ENCODE measurements around the gene LMAN2.

The LMAN2 gene

GRCh38 chr5:177339107-177339638 lies 12.3 kb downstream of the LMAN2 start:
- DNase-seq: no peak

DNA sequence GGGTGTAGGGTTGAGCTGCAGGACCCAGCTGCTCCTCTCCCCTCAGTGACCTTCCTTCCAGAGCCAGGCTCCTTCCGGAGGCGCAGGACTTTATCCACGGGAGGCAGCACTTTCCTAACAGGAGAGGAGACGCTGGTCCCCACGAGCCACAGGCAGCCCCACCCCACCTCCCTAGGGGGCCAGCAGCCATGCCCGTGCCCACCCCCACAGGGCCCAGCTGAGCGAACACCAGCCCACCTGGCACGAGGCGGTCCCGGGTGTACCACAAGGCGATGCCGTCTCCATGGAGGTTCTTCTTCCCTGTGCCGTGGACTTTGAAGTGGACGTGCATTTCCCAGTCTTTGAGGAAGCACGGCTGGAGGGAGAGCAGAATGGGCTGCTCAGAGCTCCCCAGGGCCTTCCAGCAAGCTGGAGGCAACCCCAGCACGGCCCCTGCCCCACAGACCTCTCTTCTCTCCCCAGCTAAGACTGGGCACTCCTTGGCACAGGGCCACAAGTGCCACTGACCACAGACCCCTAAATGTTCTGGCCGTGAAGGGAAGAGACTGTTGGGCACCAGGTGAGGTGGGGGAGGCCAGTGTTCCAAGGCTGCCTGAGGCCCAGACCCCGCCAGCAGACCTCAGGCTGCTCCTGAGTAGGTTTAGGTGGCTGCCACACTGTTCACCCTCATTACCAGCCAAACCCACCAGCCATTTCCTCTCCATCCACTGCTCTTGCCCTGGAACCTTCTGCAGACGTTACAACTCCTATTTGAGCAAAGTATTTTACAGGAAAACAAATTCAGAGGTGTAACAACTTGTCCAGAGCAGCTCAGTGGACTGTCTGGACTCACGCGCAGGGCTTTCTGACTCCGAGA lies 13.0 kb downstream of the LMAN2 start:
- no peak for DNase-seq

DNA sequence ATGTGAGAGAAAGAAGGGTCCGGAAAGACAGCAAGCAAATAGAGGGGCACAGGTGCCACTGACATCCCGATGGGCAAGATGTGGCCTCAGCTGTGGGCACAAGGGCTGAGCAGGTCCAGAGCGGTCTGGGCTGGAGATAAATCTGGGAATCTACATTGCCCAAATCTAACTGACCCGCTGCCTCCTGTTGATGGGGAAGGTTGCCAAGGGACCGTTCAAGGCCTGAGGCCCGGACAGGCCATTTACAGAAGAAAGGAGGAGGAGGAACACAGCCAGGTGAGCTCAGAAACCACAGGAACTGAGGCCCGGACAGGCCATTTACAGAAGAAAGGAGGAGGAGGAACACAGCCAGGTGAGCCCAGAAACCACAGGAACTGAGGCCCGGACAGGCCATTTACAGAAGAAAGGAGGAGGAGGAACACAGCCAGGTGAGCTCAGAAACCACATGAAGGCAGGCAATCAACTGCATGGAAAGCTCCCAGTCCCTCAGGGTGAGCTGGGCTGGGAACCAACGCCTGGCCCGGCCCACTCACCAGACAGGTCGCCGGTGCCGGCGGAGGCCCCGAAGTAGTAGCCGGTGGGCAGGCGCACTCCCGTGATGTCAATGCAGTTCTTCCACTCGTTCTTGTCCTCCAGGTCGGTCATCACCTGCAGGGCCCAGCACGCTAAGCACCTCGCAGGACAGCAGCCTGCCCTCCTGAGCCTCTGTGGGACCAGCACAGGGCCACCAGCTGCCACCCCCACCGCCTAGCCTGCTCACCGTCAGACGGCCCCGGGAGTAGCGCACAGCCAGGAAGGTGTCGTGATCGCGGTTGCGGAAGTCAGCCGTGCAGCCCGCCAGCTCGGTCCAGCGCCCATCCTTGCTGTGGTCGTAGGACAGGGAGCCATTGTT lies 14.6 kb downstream of the LMAN2 start:
- no peak for DNase-seq

- DNase-seq: no peak
Measured at GRCh38 chr5:177336112-177336511, 15.4 kb downstream of the LMAN2 start.

GRCh38 chr5:177335701-177336065 lies 15.8 kb downstream of the LMAN2 start:
- no peak for DNase-seq

DNA sequence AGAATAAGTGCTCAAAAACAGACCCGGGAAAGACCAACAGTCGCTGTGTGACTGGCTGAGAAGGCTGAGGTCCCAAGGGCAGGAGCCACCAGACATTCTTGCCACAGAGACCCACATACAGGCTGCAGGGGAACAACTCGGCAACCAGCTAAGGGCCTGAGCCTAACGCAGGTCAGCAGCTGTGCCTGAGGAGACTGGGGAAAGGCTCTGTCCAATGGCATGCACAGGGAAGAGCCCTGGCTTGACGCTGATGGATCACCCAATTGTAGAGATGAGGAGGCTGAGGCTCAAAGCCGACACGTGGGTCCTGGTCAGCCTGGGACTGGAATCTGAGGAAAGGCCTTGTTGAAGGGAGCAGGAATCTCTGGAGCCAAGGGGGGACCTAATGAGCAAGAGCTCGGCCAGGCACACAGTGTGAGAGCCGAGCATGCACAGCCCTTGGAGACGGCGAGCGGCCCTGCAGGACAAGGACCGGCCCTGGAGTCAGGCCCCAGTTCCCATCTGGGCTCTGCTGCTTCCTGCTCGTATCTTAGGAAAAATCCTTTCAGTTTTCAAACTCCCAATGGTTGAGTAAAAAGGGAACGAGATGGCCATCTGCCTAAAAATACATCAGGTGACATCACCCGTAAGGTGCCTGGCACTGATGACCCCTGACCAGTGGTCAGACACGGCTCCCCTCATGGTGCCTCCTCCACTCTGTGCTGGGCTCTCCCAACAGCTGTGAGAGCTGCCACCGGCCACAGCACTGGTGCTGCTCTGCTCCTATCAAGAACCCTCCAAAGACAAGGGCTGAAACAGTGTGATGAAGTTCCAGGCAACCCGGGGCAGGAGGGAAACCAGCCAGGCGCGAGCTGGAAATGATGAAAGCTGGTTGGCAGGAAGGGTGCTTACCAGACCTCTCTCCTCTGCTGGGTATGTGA lies 16.4 kb downstream of the LMAN2 start:
- no peak for DNase-seq

- no peak for DNase-seq
Measured at GRCh38 chr5:177334155-177334551, 17.3 kb downstream of the LMAN2 start.

DNA sequence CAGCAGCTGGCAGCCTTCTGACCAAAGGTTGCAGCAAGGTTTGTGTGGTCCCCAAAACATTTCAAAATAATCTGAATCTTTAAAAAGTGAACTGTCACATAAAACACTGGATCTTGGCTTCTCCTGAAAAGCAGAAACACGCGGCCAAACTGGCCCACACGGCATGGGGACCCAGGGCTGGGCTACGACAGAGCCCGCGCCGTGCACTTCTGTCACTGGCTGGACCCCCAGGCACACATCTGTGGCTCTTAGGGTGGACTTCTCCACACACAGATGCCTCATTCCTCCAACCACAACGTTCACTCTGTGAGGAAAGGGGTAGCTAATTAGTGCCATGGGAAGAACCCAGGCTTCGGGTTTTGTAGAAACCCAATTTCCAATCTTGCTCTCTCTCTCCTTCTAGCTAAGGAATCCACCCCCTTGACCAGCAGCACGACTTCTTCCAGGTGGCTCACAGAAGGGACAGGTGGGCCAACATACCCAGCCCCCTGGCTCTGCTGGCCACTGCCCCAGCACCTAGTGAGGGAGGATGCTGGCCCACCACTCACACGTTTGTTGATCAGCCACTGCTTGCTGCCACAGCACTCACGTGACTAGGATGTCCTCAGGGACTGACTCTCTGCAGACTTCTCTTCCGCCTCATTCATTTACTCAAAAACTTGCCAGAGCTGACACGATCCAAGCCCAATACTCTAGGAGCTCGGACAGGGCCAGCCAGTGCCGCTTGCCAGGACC lies 17.9 kb downstream of the LMAN2 start:
- no peak for DNase-seq

- DNase-seq: no peak
Measured at GRCh38 chr5:177332896-177333260, 18.6 kb downstream of the LMAN2 start.

DNA sequence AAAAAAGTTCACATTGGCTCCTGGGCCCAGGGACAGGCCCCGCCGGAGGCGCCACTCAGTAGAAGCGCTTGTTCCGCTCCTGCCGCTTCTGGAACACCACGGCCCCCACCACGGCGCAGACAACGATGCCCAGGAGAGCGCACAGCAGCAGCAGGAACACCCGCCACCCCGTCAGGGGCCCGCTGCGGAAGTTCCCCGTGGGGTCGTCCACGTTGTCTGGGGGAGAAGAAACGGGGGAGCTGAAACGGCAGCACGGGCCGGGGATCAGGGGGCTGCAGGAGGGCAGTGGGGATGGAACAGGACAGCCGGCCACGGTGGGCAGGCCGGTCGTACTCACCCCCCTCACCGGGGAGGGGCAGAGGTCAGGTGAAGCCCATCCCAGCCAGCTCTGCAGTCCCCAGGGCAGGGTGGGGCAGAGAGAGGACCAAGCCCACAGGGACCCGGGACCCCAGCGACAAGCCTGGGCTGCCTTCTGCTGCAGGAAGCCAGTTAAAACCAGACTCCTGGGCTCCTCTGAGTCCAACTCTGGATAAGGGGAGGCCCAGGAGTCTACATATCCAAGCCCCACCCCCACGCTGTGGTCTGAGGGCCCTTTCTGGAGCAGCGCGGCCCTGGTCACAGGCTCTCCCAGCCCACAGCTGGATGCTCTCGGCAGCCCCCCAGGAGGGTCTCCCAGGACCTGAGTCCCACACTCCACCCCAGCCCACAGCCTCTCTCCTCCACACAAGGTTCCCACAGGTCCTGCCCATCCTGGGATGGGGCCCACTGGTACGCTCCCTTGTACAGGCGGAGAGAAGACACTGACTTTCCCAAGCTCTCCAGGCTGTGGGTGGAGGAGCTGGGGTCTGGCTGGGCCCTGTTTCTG lies 19.2 kb downstream of the LMAN2 start:
- DNase-seq: no peak

GRCh38 chr5:177330991-177331842 lies 20.3 kb downstream of the LMAN2 start:
- DNase-seq: no peak

- DNase-seq: no peak
Measured at GRCh38 chr5:177329883-177330282, 21.6 kb downstream of the LMAN2 start.

- DNase-seq: no peak
Measured at GRCh38 chr5:177328545-177329231, 22.8 kb downstream of the LMAN2 start.

- DNase-seq: no peak
Measured at GRCh38 chr5:177327539-177328522, 23.6 kb downstream of the LMAN2 start.

- no peak for DNase-seq
Measured at GRCh38 chr5:177325868-177326381, 25.5 kb downstream of the LMAN2 start.

DNA sequence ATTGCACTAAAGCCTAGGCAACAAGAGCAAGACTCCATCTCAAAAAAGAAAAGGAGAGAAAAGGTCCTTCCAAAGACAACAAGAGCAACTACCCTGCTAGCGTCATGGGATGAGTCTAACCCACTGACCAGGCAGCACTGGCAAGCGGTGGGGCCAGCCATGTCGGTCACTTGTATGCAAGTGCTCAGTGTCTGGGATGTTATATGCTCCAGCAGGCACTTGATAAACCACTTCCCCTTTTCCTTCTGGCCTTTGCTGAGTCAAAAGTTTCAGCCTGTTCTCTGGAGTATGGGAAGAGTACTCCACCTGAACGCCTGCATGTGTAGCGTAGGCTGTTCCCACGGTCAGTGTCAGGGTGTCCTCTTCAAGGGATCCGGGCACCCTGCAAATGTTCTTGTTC lies 30.6 kb downstream of the LMAN2 start:
- DNase-seq: no peak

DNA sequence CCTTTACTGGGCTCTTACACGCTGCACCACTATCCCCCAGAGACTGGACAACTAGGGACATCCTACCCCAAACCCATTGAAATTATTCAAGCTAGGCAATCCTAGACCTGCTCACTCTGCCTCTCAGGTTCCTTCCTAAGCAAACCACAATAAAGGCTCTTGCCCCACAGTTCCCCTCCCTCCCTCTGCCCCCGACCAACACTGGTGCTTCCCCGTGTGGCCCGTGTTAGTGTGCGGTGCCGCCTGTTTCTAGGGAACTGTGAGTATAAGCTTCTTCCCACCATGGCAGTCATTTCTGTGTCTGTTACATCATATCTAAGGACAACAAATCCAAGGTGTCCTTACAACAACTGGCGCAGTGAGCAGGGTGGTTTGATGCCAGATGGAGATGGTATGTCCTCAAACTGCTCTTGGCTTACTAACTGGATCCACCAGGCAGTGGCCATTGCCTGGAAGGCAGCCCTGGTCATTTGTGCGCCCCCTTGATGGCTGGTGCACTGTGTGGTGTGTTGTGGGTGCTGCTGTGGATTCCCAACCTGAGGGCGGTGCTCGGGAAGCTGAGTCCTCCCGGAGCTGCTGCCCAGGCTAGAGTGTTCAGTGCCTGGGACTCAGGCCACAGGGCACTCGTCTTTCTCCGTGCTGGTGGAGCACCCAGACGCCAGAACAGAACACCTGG lies 31.4 kb downstream of the LMAN2 start:
- DNase-seq: no peak
